Raji (cell line): Measurements from ENCODE around the gene CASKIN1.

Experiments used
- POLR2A ChIP-seq: IDR thresholded peaks from 2 replicates; pipeline ENCODE4 v1.6.1; 2011; ENCODE audit warnings: low read depth, low read length, control low read depth; ENCODE audit not compliant: insufficient read depth

CASKIN1 gene

GRCh38 chr16:2194852-2195321 is 1.5 kb downstream of the CASKIN1 start:
- TF ChIP-seq POLR2A: no peak

- TF ChIP-seq POLR2A: no peak
Observed at GRCh38 chr16:2194166-2194834, 2.1 kb downstream of the CASKIN1 start.

- no peak for TF ChIP-seq POLR2A
Observed at GRCh38 chr16:2191446-2191706, 5.0 kb downstream of the CASKIN1 start.

GRCh38 chr16:2190659-2191445 is 5.6 kb downstream of the CASKIN1 start:
- no peak for TF ChIP-seq POLR2A

GRCh38 chr16:2190002-2190658 is 6.3 kb downstream of the CASKIN1 start:
- TF ChIP-seq POLR2A: no peak

GRCh38 chr16:2189252-2189893 is 7.0 kb downstream of the CASKIN1 start:
- no peak for TF ChIP-seq POLR2A

- no peak for TF ChIP-seq POLR2A
Observed at GRCh38 chr16:2188395-2188794, 8.0 kb downstream of the CASKIN1 start.

GRCh38 chr16:2187212-2187611 is 9.2 kb downstream of the CASKIN1 start:
- TF ChIP-seq POLR2A: no peak

GRCh38 chr16:2186505-2186904 is 9.9 kb downstream of the CASKIN1 start:
- TF ChIP-seq POLR2A: no peak

- TF ChIP-seq POLR2A: no peak
Observed at GRCh38 chr16:2186064-2186463, 10.3 kb downstream of the CASKIN1 start.

GRCh38 chr16:2184962-2185361 is 11.4 kb downstream of the CASKIN1 start:
- no peak for TF ChIP-seq POLR2A

GRCh38 chr16:2184346-2184745 is 12.1 kb downstream of the CASKIN1 start:
- TF ChIP-seq POLR2A: no peak

GRCh38 chr16:2183671-2184070 is 12.7 kb downstream of the CASKIN1 start:
- no peak for TF ChIP-seq POLR2A

- no peak for TF ChIP-seq POLR2A
Observed at GRCh38 chr16:2181952-2182351, 14.5 kb downstream of the CASKIN1 start.
